ENCODE measurements around the gene RNF44.

Gene RNF44

GRCh38 chr5:176501333-176501732, 35.9 kb downstream of the RNF44 start:
- no peak for TF ChIP-seq FOXP2 (optimal IDR thresholded peaks at IDR 0.05; ENCODE audit: borderline replicate concordance, extremely low read depth, extremely low read length, insufficient read depth)
- TF ChIP-seq TAF1 (IDR thresholded peaks at IDR 0.05; ENCODE audit: borderline replicate concordance, insufficient read depth, low read length): no peak
- no peak for TF ChIP-seq SIN3A (IDR thresholded peaks at IDR 0.05; ENCODE audit: borderline replicate concordance, insufficient read depth, low read length)
- TF ChIP-seq POLR2AphosphoS5 (IDR thresholded peaks at IDR 0.05; ENCODE audit: low read depth, low read length): no peak
- no peak for TF ChIP-seq REST (IDR thresholded peaks at IDR 0.05; ENCODE audit: insufficient read depth in 1 of 2, low read depth in 2 of 2, low read length in 2 of 2)

- no peak for TF ChIP-seq TAF1 (IDR thresholded peaks at IDR 0.05; ENCODE audit: borderline replicate concordance, insufficient read depth, low read length)
- no peak for TF ChIP-seq REST (IDR thresholded peaks at IDR 0.05; ENCODE audit: insufficient read depth in 1 of 2, low read depth in 2 of 2, low read length in 2 of 2)
- TF ChIP-seq POLR2AphosphoS5 (IDR thresholded peaks at IDR 0.05; ENCODE audit: low read depth, low read length): no peak
- TF ChIP-seq FOXP2 (optimal IDR thresholded peaks at IDR 0.05; ENCODE audit: borderline replicate concordance, extremely low read depth, extremely low read length, insufficient read depth): no peak
- TF ChIP-seq SIN3A (IDR thresholded peaks at IDR 0.05; ENCODE audit: borderline replicate concordance, insufficient read depth, low read length): no peak
Measured at GRCh38 chr5:176500511-176500910, 36.7 kb downstream of the RNF44 start.

- no peak for TF ChIP-seq TAF1 (IDR thresholded peaks at IDR 0.05; ENCODE audit: borderline replicate concordance, insufficient read depth, low read length)
- no peak for TF ChIP-seq REST (IDR thresholded peaks at IDR 0.05; ENCODE audit: insufficient read depth in 1 of 2, low read depth in 2 of 2, low read length in 2 of 2)
- TF ChIP-seq SIN3A (IDR thresholded peaks at IDR 0.05; ENCODE audit: borderline replicate concordance, insufficient read depth, low read length): no peak
Measured at GRCh38 chr5:176499273-176499672, 37.9 kb downstream of the RNF44 start.

- TF ChIP-seq SIN3A (IDR thresholded peaks at IDR 0.05; ENCODE audit: borderline replicate concordance, insufficient read depth, low read length) (no peak), POLR2AphosphoS5 (IDR thresholded peaks at IDR 0.05; ENCODE audit: low read depth, low read length) (no peak), REST (IDR thresholded peaks at IDR 0.05; ENCODE audit: insufficient read depth in 1 of 2, low read depth in 2 of 2, low read length in 2 of 2) (no peak), FOXP2 (optimal IDR thresholded peaks at IDR 0.05; ENCODE audit: borderline replicate concordance, extremely low read depth, extremely low read length, insufficient read depth) (no peak)
Measured at GRCh38 chr5:176497852-176498251, 39.4 kb downstream of the RNF44 start.

- no peak for TF ChIP-seq SIN3A (IDR thresholded peaks at IDR 0.05; ENCODE audit: borderline replicate concordance, insufficient read depth, low read length)
- TF ChIP-seq POLR2AphosphoS5 (IDR thresholded peaks at IDR 0.05; ENCODE audit: low read depth, low read length): no peak
- TF ChIP-seq TAF1 (IDR thresholded peaks at IDR 0.05; ENCODE audit: borderline replicate concordance, insufficient read depth, low read length): no peak
- TF ChIP-seq REST (IDR thresholded peaks at IDR 0.05; ENCODE audit: insufficient read depth in 1 of 2, low read depth in 2 of 2, low read length in 2 of 2): no peak
- no peak for TF ChIP-seq FOXP2 (optimal IDR thresholded peaks at IDR 0.05; ENCODE audit: borderline replicate concordance, extremely low read depth, extremely low read length, insufficient read depth)
Measured at GRCh38 chr5:176492431-176492830, 44.8 kb downstream of the RNF44 start.
